NB4 (cell line): Measurements from ENCODE around the gene RNU1-1.

Experiments used
- MYC ChIP-seq: IDR thresholded peaks from 2 replicates; pipeline ENCODE4 v1.6.1; 2011; ENCODE audit warnings: low read depth, low read length
- POLR2A ChIP-seq: IDR thresholded peaks from 2 replicates; pipeline ENCODE4 v1.6.1; 2011; ENCODE audit warnings: mild to moderate bottlenecking; ENCODE audit not compliant: insufficient read length; ENCODE audit errors: extremely low read depth
- TF ChIP-seq, protein P1 (sequence below): IDR thresholded peaks from 2 replicates; pipeline ENCODE4 v1.6.1; 2011; ENCODE audit warnings: low read depth, low read length

DNA sequence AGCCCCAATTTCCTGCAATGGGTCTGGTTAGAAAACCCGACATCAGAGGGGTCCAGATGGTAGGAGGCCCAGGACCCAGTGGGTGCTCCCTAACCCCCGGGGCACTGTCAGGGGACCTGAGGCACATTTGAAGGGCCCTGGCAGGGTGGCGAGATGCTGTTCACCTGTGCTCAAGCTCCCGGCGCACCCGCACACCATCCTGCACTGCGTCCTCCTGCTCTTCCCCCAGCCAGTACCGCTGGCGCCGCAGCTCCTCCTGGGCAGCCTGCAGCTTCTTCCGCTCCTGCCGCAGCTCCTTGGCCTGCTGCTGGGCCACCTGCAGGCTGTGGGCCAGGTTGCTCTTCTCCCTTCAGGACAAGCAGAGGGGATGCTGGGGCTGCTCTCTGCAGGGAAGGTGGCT is 36.0 kb downstream of the RNU1-1 start:
- TF ChIP-seq MYC (no peak), POLR2A (no peak)
- TF ChIP-seq, protein P1, sequence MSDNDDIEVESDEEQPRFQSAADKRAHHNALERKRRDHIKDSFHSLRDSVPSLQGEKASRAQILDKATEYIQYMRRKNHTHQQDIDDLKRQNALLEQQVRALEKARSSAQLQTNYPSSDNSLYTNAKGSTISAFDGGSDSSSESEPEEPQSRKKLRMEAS, result no peak
